GM13977 (cell line): Measurements from ENCODE around the gene WDR72.

Experiments
- DNase-seq: peaks from one replicate; pipeline ENCODE4 v3.0.0; 2012; ENCODE audit warnings: low spot score
- CTCF ChIP-seq: IDR thresholded peaks from 2 replicates; pipeline ENCODE4 v1.5.1; 2012; ENCODE audit warnings: mild to moderate bottlenecking, control low read depth; ENCODE audit not compliant: insufficient read depth; ENCODE audit errors: extremely low read depth, missing control alignments
- in situ Hi-C: fragments of 300-500 bp; cut with MboI; formaldehyde crosslinking; loops from one replicate; pipeline ENCODE4 v1.12.0; 2022; ENCODE audit warnings: low sequenced_read_pairs, low pct_unique_long_range_greater_than_20kb, mixed read lengths, inconsistent platforms; ENCODE audit not compliant: unreplicated experiment

WDR72 gene

GRCh38 chr15:53565721-53566120 is 193.7 kb downstream of the WDR72 start:
- no peak for TF ChIP-seq CTCF
- in situ Hi-C loops: no loop called here
- DNase-seq: no peak

- in situ Hi-C loops: no loop called here
- no peak for TF ChIP-seq CTCF
These were observed 194.8 kb downstream of the WDR72 start for GRCh38 chr15:53564647-53565046.

GRCh38 chr15:53563627-53564026 is 195.8 kb downstream of the WDR72 start:
- in situ Hi-C loops: no loop called here
- no peak for DNase-seq
- TF ChIP-seq CTCF: no peak

More at GRCh38 chr15:53564647-53565046, 194.8 kb downstream of the WDR72 start:
- DNase-seq: no peak

- no peak for DNase-seq
These were observed 199.8 kb downstream of the WDR72 start for GRCh38 chr15:53559364-53560277.

GRCh38 chr15:53558384-53558783 is 201.1 kb downstream of the WDR72 start:
- in situ Hi-C loops: no loop called here
- DNase-seq: no peak
- TF ChIP-seq CTCF: no peak

More at GRCh38 chr15:53559364-53560277, 199.8 kb downstream of the WDR72 start:
- no peak for TF ChIP-seq CTCF
- in situ Hi-C loops: no loop called here

- DNase-seq: no peak
- in situ Hi-C loops: no loop called here
- TF ChIP-seq CTCF: no peak
These were observed 204.2 kb downstream of the WDR72 start for GRCh38 chr15:53555226-53555625.
